ENCODE results near the gene AK5.

DNA sequence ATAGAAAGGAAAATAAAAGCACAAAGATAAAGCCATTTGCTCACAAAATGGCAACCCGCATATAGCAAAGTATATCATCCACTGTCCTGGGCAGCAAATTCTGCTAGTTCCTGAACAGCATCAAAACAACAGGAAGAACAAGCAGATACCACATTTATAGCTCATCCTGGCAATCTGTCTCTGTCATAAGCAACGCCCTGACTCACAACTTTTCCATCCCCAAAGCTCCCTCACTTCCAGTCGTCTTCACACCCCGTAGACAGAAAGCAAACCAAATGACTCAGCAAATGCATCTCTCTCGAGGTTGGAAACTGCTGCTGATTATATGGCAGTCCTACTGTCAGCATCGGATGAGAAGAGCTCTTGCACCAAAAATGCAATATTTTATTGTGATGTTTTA lies 65.8 kb downstream of the AK5 start:
- no peak for TF ChIP-seq EZH2 (optimal IDR thresholded peaks at IDR 0.05; ENCODE audit: low read depth, low read length)
- TF ChIP-seq, protein P1, sequence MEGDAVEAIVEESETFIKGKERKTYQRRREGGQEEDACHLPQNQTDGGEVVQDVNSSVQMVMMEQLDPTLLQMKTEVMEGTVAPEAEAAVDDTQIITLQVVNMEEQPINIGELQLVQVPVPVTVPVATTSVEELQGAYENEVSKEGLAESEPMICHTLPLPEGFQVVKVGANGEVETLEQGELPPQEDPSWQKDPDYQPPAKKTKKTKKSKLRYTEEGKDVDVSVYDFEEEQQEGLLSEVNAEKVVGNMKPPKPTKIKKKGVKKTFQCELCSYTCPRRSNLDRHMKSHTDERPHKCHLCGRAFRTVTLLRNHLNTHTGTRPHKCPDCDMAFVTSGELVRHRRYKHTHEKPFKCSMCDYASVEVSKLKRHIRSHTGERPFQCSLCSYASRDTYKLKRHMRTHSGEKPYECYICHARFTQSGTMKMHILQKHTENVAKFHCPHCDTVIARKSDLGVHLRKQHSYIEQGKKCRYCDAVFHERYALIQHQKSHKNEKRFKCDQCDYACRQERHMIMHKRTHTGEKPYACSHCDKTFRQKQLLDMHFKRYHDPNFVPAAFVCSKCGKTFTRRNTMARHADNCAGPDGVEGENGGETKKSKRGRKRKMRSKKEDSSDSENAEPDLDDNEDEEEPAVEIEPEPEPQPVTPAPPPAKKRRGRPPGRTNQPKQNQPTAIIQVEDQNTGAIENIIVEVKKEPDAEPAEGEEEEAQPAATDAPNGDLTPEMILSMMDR (IDR thresholded peaks at IDR 0.05; ENCODE audit: low read length) = no peak

Data from MM.1S (cell line).